ENCODE measurements around the gene SOCS3. TPM values are rescaled to one million over a fixed set of nuclear protein-coding genes. Genes with fewer than 3 reads are reported as not detected.
A peak's percentile ranks its signal among the peaks of the same experiment; 100 is the strongest.

Gene SOCS3
- total and polyA plus RNA-seq, 10 of the 15 experiments (the other 5 are each of a cell fraction or from before 2014, with no cell fraction given): 0.05 to 3.9 (median 1.0) TPM

GRCh38 chr17:78384479-78385175 lies 24.8 kb upstream of the SOCS3 start (continued):
- TF ChIP-seq ZBTB11 (CRISPR knock-in tag; IDR thresholded peaks at IDR 0.05) (no peak), GABPA (IDR thresholded peaks at IDR 0.05; ENCODE audit: low read depth) (no peak), ZNF217 (IDR thresholded peaks at IDR 0.05) (no peak), BRCA1 (IDR thresholded peaks at IDR 0.05; ENCODE audit: low read depth, low read length) (no peak), POLR2AphosphoS5 (IDR thresholded peaks at IDR 0.05; ENCODE audit: low read length) (peak; percentile 21; the same call in 1 of the 2 replicates), REST (IDR thresholded peaks at IDR 0.05; ENCODE audit: low read depth, low read length) (no peak), SUZ12 (IDR thresholded peaks at IDR 0.05; ENCODE audit: unreplicated experiment) (no peak), CBX3 (IDR thresholded peaks at IDR 0.05; ENCODE audit: borderline replicate concordance, low read depth) (no peak), POLR2AphosphoS2 (IDR thresholded peaks at IDR 0.05; ENCODE audit: low read depth, low read length) (no peak), HDGF (IDR thresholded peaks at IDR 0.05) (no peak), JUNB (IDR thresholded peaks at IDR 0.05) (no peak), POU2F2 (IDR thresholded peaks at IDR 0.05; ENCODE audit: borderline replicate concordance, low read depth, low read length) (no peak), E2F4 (IDR thresholded peaks at IDR 0.05; ENCODE audit: low read depth, low read length) (no peak), PML (IDR thresholded peaks at IDR 0.05; ENCODE audit: low read length) (no peak), TBL1XR1 (IDR thresholded peaks at IDR 0.05; ENCODE audit: low read depth, low read length) (no peak), NFYA (IDR thresholded peaks at IDR 0.05; ENCODE audit: borderline replicate concordance, low read depth, low read length) (no peak), PAX5 (IDR thresholded peaks at IDR 0.05; ENCODE audit: borderline replicate concordance, low read depth, low read length) (no peak), WRNIP1 (IDR thresholded peaks at IDR 0.05; ENCODE audit: borderline replicate concordance, low read depth, low read length) (no peak), ELK1 (IDR thresholded peaks at IDR 0.05; ENCODE audit: low read depth, low read length) (no peak)
